ENCODE measurements around the gene SSNA1. TPM values are rescaled to one million over a fixed set of nuclear protein-coding genes. Genes with fewer than 3 reads are reported as not detected.

SSNA1 gene
- total and polyA plus RNA-seq, 2 donors (not counting 1 experiment from before 2014, with no cell fraction given) = 37.7 to 56.3 TPM

DNA sequence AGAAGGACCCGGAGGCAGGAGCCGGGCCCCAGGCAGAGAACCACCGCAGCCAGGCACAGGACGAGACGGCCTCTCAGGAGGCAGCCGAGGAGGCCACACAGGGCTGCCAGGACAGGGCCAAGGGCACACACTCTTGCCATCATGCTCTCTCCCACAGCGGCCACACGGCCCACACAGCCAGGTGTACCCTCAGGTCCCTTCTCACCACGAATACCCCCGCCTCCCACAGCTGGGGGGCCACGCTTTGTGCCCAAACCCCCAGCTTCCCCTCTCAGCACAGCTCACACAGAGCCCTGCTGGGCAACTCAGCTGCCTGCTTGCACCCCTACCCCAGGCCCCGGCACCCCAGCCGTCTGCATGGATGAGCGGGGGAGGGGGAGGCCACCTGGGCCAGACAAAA is 5.3 kb downstream of the SSNA1 start:
- Histone ChIP-seq H3K27me3 (ENCODE audit: control insufficient read depth, insufficient read depth, low read length) (no peaks in the 10 kb centered on the region), H3K79me2 (ENCODE audit: control insufficient read depth, insufficient read depth, low read length) (peaks cover 22% of the 10 kb centered on the region), H3K36me3 (ENCODE audit: control insufficient read depth, insufficient read depth, low read length) (peaks cover 15% of the 10 kb centered on the region), H3K4me1 (ENCODE audit: control insufficient read depth, extremely low read depth, insufficient read depth, low read length) (peaks cover 8% of the 10 kb centered on the region), H3K4me2 (ENCODE audit: extremely low read depth, insufficient read depth, low read length) (no peak overlapping the region), H4K20me1 (ENCODE audit: control insufficient read depth, extremely low read depth, insufficient read depth, low read length) (no peaks in the 10 kb centered on the region), H3K4me3 (replicated peaks in 1 of 4; ENCODE audit: control extremely low read depth in 1 of 4, insufficient read depth in 1 of 4, low read depth in 3 of 4, low read length in 4 of 4) (no peak overlapping the region), H2AFZ (ENCODE audit: low read length) (no peak overlapping the region), H3K27ac (ENCODE audit: insufficient read depth, low read length) (no peak overlapping the region), H3K9ac (ENCODE audit: insufficient read depth, low read length) (no peak overlapping the region), H3K9me3 (ENCODE audit: control insufficient read depth, insufficient read depth, low read depth, low read length) (no peaks in the 10 kb centered on the region)
- TF ChIP-seq, protein P1, sequence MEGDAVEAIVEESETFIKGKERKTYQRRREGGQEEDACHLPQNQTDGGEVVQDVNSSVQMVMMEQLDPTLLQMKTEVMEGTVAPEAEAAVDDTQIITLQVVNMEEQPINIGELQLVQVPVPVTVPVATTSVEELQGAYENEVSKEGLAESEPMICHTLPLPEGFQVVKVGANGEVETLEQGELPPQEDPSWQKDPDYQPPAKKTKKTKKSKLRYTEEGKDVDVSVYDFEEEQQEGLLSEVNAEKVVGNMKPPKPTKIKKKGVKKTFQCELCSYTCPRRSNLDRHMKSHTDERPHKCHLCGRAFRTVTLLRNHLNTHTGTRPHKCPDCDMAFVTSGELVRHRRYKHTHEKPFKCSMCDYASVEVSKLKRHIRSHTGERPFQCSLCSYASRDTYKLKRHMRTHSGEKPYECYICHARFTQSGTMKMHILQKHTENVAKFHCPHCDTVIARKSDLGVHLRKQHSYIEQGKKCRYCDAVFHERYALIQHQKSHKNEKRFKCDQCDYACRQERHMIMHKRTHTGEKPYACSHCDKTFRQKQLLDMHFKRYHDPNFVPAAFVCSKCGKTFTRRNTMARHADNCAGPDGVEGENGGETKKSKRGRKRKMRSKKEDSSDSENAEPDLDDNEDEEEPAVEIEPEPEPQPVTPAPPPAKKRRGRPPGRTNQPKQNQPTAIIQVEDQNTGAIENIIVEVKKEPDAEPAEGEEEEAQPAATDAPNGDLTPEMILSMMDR (conservative IDR thresholded peaks at IDR 0.05 in 1 of 2, IDR thresholded peaks at IDR 0.05 in 1 of 2; ENCODE audit: low read depth in 1 of 2, low read length in 2 of 2) = no peak
- TF ChIP-seq EZH2 (IDR thresholded peaks at IDR 0.05; ENCODE audit: low read length, missing control alignments) = no peak
- no peak for DNase-seq (ENCODE audit: low read depth in 2 of 2)

DNA sequence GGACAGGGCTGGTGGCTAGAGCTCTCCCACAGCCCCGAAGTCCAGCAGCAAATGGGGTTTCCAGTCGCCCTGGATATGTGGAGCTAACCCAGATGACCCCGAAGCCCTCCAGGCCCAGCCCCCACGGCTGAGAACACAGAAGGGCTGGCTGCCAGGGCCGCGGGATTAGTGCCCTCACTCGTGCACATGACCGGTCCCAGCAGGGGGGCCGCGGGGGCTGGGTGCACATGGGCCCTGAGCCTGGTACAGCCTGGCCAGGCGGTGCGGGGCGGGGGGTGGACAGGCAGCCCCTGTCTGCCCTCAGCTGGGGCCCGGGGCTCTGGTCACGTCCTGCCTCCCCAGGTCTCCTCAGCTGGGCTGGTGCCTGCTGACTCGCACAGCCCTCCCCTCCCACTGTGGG is 5.9 kb downstream of the SSNA1 start:
- H4K20me1 ChIP-seq (ENCODE audit: control insufficient read depth, extremely low read depth, insufficient read depth, low read length) = no peaks in the 10 kb centered on the region

DNA sequence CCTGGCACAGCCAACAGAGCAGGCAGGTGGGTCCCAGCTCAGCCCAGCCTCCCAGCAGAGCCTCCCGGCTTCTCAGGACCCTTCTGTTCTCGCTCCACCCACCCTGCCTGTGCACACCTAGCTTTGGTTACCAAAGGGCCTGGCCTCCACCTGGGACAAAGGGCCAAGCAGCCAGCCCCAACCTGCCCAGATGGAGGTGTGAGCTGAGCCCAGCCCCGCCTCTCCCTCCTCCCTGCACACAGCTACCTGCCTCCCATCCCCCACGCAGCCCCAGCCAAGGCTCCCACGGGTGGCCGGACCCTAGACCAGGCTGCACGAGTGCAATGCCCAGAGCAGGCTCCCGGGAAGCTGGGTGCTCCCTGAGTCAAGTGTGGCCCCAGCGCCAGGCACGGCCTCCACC is 6.4 kb downstream of the SSNA1 start:
- Histone ChIP-seq H4K20me1 (ENCODE audit: control insufficient read depth, extremely low read depth, insufficient read depth, low read length) (no peaks in the 10 kb centered on the region), H3K79me2 (ENCODE audit: control insufficient read depth, insufficient read depth, low read length) (peaks cover 16% of the 10 kb centered on the region), H3K27me3 (ENCODE audit: control insufficient read depth, insufficient read depth, low read length) (no peaks in the 10 kb centered on the region), H3K9me3 (ENCODE audit: control insufficient read depth, insufficient read depth, low read depth, low read length) (no peaks in the 10 kb centered on the region), H3K4me1 (ENCODE audit: control insufficient read depth, extremely low read depth, insufficient read depth, low read length) (peaks cover 4% of the 10 kb centered on the region), H3K4me2 (ENCODE audit: extremely low read depth, insufficient read depth, low read length) (no peak overlapping the region), H3K9ac (ENCODE audit: insufficient read depth, low read length) (no peak overlapping the region), H3K4me3 (replicated peaks in 1 of 4; ENCODE audit: control extremely low read depth in 1 of 4, insufficient read depth in 1 of 4, low read depth in 3 of 4, low read length in 4 of 4) (no peak overlapping the region), H3K27ac (ENCODE audit: insufficient read depth, low read length) (no peak overlapping the region), H2AFZ (ENCODE audit: low read length) (no peak overlapping the region), H3K36me3 (ENCODE audit: control insufficient read depth, insufficient read depth, low read length) (peaks cover 15% of the 10 kb centered on the region)
- TF ChIP-seq EZH2 (IDR thresholded peaks at IDR 0.05; ENCODE audit: low read length, missing control alignments) = no peak
- TF ChIP-seq, protein P1 (conservative IDR thresholded peaks at IDR 0.05 in 1 of 2, IDR thresholded peaks at IDR 0.05 in 1 of 2; ENCODE audit: low read depth in 1 of 2, low read length in 2 of 2) = no peak
- DNase-seq (ENCODE audit: low read depth in 2 of 2) = no peak

More for the DNA sequence above, 5.9 kb downstream of the SSNA1 start:
- H3K4me2 ChIP-seq (ENCODE audit: extremely low read depth, insufficient read depth, low read length) = no peak overlapping the region
- H3K27ac ChIP-seq (ENCODE audit: insufficient read depth, low read length) = no peak overlapping the region
- peaks cover 21% of the 10 kb centered on the region for H3K79me2 ChIP-seq (ENCODE audit: control insufficient read depth, insufficient read depth, low read length)
- peaks cover 9% of the 10 kb centered on the region for H3K4me1 ChIP-seq (ENCODE audit: control insufficient read depth, extremely low read depth, insufficient read depth, low read length)
- H3K9ac ChIP-seq (ENCODE audit: insufficient read depth, low read length) = no peak overlapping the region
- H3K27me3 ChIP-seq (ENCODE audit: control insufficient read depth, insufficient read depth, low read length) = no peaks in the 10 kb centered on the region
- TF ChIP-seq, protein P1 (conservative IDR thresholded peaks at IDR 0.05 in 1 of 2, IDR thresholded peaks at IDR 0.05 in 1 of 2; ENCODE audit: low read depth in 1 of 2, low read length in 2 of 2) = no peak
- TF ChIP-seq EZH2 (IDR thresholded peaks at IDR 0.05; ENCODE audit: low read length, missing control alignments) = no peak
- no peak for DNase-seq (ENCODE audit: low read depth in 2 of 2)
- H3K4me3 ChIP-seq (replicated peaks in 1 of 4; ENCODE audit: control extremely low read depth in 1 of 4, insufficient read depth in 1 of 4, low read depth in 3 of 4, low read length in 4 of 4) = no peak overlapping the region
- H3K9me3 ChIP-seq (ENCODE audit: control insufficient read depth, insufficient read depth, low read depth, low read length) = no peaks in the 10 kb centered on the region
- no peak overlapping the region for H2AFZ ChIP-seq (ENCODE audit: low read length)
- H3K36me3 ChIP-seq (ENCODE audit: control insufficient read depth, insufficient read depth, low read length) = peaks cover 15% of the 10 kb centered on the region

All from fibroblast of lung (primary cell).